Measurements from ENCODE around the gene STOX2. TPM values are rescaled to one million over a fixed set of nuclear protein-coding genes. Genes with fewer than 3 reads are reported as not detected.

The STOX2 gene
- total RNA-seq, 2 donors from 2014 or later, result 0.37 TPM; not detected in 1

Other genes starting within 250 kb of the STOX2 start
- gene RWDD4, start 246.1 kb upstream of the STOX2 start, total RNA-seq, result 10 to 100 TPM in 1 of 2 donors, 1 to 10 TPM in 1; 9.2 to 18.2 TPM
- 10 to 100 TPM; 24.7 to 27.3 TPM for gene TRAPPC11, start 246.0 kb upstream of the STOX2 start, total RNA-seq

Data from T-helper 17 cell (primary cell).